HL-60 (cell line): ENCODE data around the gene ZSCAN4.

Experiments used
- POLR2AphosphoS5 ChIP-seq: IDR thresholded peaks from 2 replicates; pipeline ENCODE4 v1.6.1; 2012; ENCODE audit warnings: low read depth
- TF ChIP-seq, protein P1 (sequence below): IDR thresholded peaks from one replicate; pipeline ENCODE4 v1.5.1; 2011; ENCODE audit warnings: low read length, control low read depth, inconsistent platforms; ENCODE audit not compliant: insufficient read depth
- TF ChIP-seq, protein P2 (sequence below): IDR thresholded peaks from 2 replicates; pipeline ENCODE4 v1.6.1; 2012; ENCODE audit warnings: low read depth; ENCODE audit not compliant: insufficient replicate concordance

- TF ChIP-seq, protein P1, sequence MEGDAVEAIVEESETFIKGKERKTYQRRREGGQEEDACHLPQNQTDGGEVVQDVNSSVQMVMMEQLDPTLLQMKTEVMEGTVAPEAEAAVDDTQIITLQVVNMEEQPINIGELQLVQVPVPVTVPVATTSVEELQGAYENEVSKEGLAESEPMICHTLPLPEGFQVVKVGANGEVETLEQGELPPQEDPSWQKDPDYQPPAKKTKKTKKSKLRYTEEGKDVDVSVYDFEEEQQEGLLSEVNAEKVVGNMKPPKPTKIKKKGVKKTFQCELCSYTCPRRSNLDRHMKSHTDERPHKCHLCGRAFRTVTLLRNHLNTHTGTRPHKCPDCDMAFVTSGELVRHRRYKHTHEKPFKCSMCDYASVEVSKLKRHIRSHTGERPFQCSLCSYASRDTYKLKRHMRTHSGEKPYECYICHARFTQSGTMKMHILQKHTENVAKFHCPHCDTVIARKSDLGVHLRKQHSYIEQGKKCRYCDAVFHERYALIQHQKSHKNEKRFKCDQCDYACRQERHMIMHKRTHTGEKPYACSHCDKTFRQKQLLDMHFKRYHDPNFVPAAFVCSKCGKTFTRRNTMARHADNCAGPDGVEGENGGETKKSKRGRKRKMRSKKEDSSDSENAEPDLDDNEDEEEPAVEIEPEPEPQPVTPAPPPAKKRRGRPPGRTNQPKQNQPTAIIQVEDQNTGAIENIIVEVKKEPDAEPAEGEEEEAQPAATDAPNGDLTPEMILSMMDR, result no peak
- TF ChIP-seq, protein P2, sequence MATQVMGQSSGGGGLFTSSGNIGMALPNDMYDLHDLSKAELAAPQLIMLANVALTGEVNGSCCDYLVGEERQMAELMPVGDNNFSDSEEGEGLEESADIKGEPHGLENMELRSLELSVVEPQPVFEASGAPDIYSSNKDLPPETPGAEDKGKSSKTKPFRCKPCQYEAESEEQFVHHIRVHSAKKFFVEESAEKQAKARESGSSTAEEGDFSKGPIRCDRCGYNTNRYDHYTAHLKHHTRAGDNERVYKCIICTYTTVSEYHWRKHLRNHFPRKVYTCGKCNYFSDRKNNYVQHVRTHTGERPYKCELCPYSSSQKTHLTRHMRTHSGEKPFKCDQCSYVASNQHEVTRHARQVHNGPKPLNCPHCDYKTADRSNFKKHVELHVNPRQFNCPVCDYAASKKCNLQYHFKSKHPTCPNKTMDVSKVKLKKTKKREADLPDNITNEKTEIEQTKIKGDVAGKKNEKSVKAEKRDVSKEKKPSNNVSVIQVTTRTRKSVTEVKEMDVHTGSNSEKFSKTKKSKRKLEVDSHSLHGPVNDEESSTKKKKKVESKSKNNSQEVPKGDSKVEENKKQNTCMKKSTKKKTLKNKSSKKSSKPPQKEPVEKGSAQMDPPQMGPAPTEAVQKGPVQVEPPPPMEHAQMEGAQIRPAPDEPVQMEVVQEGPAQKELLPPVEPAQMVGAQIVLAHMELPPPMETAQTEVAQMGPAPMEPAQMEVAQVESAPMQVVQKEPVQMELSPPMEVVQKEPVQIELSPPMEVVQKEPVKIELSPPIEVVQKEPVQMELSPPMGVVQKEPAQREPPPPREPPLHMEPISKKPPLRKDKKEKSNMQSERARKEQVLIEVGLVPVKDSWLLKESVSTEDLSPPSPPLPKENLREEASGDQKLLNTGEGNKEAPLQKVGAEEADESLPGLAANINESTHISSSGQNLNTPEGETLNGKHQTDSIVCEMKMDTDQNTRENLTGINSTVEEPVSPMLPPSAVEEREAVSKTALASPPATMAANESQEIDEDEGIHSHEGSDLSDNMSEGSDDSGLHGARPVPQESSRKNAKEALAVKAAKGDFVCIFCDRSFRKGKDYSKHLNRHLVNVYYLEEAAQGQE, result no peak
- no peak for TF ChIP-seq POLR2AphosphoS5
Observed at GRCh38 chr19:57655443-57655842, 13.3 kb upstream of the ZSCAN4 start.
